ENCODE data around the gene KCNK6.
"Not testable (repeated sequence)": the region's sequence is repeated elsewhere in the genome, so short reads cannot be mapped to it uniquely, and the experiment has no call there.

KCNK6 gene

GRCh38 chr19:38326591-38326990, 6.9 kb downstream of the KCNK6 start:
- DNase-seq = no peak

GRCh38 chr19:38329651-38330050, 10.0 kb downstream of the KCNK6 start:
- DNase-seq = no peak

GRCh38 chr19:38331728-38332127, 12.1 kb downstream of the KCNK6 start:
- no peak for DNase-seq

GRCh38 chr19:38333245-38333644, 13.6 kb downstream of the KCNK6 start:
- DNase-seq = no peak

- DNase-seq = peak; percentile 98
These were observed 16.4 kb downstream of the KCNK6 start for GRCh38 chr19:38335949-38336637.

- peak; percentile 99 for DNase-seq
These were observed 17.2 kb downstream of the KCNK6 start for GRCh38 chr19:38336638-38337359.

GRCh38 chr19:38337360-38337653, 17.7 kb downstream of the KCNK6 start:
- DNase-seq = no peak

GRCh38 chr19:38339011-38339410, 19.4 kb downstream of the KCNK6 start:
- not testable (repeated sequence) for DNase-seq

- no peak for DNase-seq
These were observed 21.3 kb downstream of the KCNK6 start for GRCh38 chr19:38340927-38341326.

GRCh38 chr19:38346837-38347236, 27.2 kb downstream of the KCNK6 start:
- DNase-seq = no peak

GRCh38 chr19:38350883-38351282, 31.2 kb downstream of the KCNK6 start:
- DNase-seq = no peak

- no peak for DNase-seq
These were observed 32.3 kb downstream of the KCNK6 start for GRCh38 chr19:38351865-38352395.

- DNase-seq = no peak
These were observed 33.0 kb downstream of the KCNK6 start for GRCh38 chr19:38352611-38353010.

GRCh38 chr19:38355728-38356725, 36.4 kb downstream of the KCNK6 start:
- DNase-seq = no peak

- DNase-seq = no peak
These were observed 38.4 kb downstream of the KCNK6 start for GRCh38 chr19:38358071-38358470.

- DNase-seq = no peak
These were observed 39.8 kb downstream of the KCNK6 start for GRCh38 chr19:38359242-38360021.

- no peak for DNase-seq
These were observed 40.7 kb downstream of the KCNK6 start for GRCh38 chr19:38360351-38360750.

- no peak for DNase-seq
These were observed 41.4 kb downstream of the KCNK6 start for GRCh38 chr19:38360839-38361631.

- DNase-seq = peak; percentile 87
These were observed 42.0 kb downstream of the KCNK6 start for GRCh38 chr19:38361633-38362075.

- DNase-seq = peak; percentile 86
These were observed 42.7 kb downstream of the KCNK6 start for GRCh38 chr19:38362076-38362945.
